Activated CD4-positive, CD25-positive, alpha-beta regulatory T cell treated with anti-CD3 and anti-CD28 coated beads, Interleukin-2, amount 50 U/mL, for 24 hours (primary cell): ENCODE data around the gene MYO10.

Source experiments
- ATAC-seq, 2 donors: fragments of 150-1000 bp; cut with Tn5 transposase; one replicate each; pipeline ENCODE4 v1.10.0; 2021; ENCODE audit warnings: mild to moderate bottlenecking in 1 of 2, moderate library complexity in 1 of 2

MYO10 gene

GRCh38 chr5:16615741-16616535 is 320.1 kb downstream of the MYO10 start:
- ATAC-seq = no peak

GRCh38 chr5:16612007-16612406 is 324.1 kb downstream of the MYO10 start:
- no peak for ATAC-seq
